ENCODE results near the gene MOCS2. TPM values are rescaled to one million over a fixed set of nuclear protein-coding genes. Genes with fewer than 3 reads are reported as not detected.

Gene MOCS2
- polyA plus RNA-seq, 5 donors: 40.9 to 58.5 (median 49.6) TPM

DNA sequence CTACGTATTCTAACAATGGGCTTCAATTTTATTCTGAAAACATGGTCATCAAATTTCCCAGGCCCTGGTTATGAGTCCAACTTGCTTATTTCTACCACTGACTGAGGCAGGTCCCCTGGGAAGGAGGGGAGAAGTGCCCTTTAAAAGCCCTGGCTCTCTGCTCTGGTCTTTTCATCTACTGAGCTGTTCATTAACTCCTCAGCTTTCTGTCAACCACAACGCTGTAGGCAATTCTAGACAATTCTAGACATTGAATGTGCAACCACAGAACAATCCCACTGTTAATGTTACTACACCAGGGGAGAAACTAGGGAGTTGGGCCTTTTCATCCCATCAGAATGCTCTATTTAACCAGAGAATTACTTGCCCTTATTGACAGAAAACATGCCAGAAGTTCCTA, 10.0 kb downstream of the MOCS2 start:
- DNase-seq: no peak

DNA sequence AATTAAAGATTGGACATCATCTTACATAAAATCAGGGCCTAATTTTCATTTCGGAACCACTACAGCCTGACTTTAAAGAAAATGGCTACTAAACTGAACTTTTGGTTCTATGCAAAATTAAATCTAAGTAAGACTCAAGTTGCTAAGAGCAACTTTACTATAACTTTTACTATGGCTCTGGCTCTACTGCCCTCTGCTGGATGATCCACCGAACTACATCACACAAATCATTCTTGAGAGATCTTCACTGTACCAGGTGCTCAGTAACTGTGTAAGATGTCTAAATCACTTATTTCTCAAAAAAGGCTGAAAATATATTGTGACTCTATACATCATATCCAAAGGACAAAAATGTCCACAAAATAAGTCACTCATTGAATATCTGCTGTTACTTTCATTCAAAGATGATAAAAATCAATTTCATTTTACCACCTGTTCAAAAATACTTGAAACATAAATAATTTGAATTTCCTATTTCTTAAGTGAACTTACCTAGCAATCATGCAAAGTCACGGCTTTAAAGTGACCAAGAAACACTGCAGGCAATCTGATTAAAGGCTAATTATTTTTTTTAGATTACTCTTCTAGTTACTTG, 13.5 kb downstream of the MOCS2 start:
- peak; percentile 18 to 51 for DNase-seq

DNA sequence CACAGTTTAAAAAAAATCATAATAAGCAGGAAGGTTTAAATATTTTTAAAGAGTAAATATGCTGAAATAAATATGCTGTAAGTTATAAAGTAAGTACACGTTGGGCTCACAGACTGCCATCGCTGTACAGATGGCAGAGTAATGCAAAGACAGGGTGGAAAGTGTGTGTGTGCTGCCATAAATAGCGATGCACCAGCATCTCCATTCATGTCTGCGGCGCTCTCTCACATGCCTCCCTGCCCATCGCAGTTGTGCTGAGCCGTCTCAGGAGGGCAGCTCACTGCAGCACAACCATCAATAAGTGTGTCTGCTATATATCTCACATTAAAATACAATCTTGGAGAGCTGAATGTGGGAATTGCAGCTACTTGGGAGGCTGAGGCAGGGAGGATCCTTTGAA, 14.3 kb downstream of the MOCS2 start:
- DNase-seq: no peak

DNA sequence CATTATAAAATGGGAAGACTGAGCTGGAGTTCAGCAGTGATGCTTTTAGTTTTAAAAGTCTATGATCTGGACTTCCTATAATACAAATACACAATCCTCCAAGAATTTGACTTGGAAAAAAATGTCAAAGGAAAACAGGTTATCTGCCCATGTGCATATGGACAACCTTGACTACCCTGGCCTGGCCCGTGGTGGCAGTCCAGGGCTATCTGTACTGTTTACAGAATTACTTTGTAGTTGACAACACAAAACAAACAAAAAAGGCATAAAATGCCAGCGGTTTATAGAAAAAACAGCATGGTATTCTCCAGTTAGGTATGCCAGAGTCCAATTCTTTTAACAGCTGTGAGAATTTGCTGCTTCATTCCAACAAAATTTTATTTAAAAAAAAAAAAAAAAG, 17.3 kb downstream of the MOCS2 start:
- no peak for DNase-seq

DNA sequence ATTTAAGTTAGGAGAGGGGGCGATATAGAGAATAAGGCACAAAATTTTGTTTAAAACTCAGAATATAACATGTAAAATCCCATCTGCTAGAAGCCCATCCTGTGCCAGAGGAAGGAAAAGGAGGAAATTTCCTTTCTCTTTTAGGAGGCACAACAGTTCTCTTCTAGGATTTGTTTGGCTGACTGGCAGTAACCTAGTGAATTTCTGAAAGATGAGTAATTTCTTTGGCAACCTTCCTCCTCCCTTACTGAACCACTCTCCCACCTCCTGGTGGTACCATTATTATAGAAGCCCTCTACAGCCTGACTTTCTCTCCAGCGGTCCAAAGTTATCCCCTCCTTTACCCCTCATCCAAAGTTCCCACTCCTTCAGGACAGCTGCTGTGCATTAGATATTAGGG, 18.3 kb downstream of the MOCS2 start:
- DNase-seq: no peak

DNA sequence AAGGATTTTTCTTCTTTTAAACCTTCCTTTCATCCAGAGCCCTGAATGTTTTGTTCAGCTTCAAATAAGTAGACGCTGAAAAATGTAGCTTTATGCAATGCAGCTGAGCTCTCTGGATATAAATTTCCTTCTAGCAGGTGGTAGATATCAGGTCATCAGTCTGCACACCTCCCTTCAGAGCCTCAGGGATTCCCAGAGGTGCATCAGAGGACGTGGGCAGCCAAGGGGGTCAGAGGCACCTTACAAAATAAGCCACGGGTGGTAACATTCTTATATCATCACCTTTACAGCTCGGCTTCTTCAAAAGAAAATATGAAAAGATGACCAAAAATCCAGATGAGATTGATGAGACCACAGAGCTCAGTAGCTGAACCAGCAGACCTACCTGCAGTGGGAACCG, 19.3 kb downstream of the MOCS2 start:
- no peak for DNase-seq

DNA sequence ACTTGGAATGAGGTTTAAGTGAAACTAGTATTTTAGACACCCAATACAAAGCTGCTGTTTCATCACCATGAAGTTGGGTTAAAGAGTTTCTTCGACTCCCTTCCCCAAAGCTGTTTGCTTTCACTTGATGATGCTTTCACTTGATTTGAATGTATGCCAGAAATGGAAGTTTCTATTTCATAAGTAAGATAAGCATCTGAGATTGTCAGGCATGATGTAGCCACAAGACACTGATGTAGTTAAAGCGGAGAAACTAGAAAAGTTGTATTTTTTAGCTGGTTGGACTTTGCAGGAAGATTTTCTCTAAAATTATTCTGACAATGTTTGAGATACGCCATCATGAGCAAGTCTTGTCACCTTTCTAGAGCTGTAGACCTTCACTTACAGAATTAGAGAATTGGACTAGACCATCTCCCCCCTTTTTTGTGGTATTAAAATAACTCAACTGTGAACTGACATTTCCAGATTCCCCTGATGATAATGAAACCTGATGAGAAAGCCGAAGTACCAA, 20.0 kb downstream of the MOCS2 start:
- no peak for DNase-seq

DNA sequence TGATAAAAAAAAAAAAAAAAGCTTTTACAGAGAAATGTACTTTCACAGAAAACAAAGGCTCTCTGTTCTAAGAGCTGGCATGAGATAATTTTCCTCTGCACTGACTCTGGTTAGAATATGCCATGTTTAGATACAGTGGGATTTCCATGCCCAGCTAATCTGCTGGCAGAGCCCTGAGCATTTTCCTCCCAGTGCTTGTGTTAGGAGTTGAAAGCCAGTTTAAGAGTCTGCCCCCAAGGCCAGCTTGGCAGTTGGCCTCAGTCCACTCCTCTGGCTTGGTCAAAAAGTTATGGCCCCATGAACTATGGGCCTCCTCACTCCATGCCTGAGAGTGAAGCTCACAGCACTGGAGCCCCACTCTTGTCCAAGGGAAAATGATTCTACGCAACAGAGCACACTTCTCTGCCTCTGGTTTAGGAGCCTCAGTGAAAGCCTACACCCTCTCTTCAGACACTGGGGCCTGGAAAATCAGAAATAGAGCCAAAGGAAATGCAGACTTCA, 21.9 kb downstream of the MOCS2 start:
- no peak for DNase-seq

DNA sequence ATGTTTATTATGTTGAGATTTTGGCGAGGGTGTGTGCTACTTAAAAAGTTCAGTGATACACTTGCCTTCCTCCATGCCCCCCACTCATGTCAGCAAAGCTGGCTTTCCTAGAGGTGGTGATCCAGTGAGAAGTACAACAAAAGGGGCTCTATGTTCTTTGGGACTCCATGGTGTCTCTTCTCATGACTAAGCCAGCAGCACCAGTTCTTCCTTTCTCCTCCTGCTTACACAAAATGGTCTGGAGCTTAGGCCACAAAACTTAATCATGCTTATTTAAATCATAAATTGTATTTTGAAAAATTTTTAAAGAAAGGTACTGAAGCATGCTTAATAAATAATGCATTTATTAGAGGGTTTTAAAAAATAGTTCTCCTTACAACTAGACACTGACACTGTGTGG, 22.4 kb downstream of the MOCS2 start:
- DNase-seq: no peak

DNA sequence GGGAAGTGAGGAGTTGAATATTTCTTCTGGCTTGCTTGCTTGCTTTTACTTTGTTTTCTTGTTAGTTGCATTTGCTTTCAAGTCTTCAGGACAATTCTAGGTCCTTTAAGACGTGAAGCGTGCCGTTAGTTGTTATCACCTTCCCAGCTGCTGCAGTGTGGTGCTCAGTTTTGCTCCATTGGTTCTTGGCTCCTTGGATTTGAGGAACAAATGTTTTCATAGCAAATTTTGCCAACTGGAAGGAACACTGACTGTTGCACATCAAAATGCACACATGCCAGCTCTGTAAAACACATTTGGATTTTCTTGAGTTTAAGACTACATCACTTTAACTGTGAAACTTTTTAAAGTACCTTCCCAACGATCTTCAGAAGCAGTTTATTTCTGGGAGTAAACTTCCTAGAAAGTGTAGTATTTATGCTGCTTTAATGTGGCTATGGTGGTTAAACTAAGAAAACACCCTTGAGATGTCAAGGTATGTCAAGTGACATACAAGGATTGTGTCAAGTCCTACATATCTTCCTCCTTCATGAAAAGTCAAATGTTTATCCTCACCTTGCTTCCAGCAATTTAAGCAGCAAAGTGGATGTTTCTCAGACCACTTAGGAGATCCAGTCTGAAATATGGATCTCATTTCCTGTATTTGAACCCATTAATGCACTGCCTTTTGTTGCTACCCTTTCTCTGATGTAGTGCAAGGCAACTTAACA, 24.9 kb downstream of the MOCS2 start:
- peak in 1 of 2 donors; percentile 27 for DNase-seq

DNA sequence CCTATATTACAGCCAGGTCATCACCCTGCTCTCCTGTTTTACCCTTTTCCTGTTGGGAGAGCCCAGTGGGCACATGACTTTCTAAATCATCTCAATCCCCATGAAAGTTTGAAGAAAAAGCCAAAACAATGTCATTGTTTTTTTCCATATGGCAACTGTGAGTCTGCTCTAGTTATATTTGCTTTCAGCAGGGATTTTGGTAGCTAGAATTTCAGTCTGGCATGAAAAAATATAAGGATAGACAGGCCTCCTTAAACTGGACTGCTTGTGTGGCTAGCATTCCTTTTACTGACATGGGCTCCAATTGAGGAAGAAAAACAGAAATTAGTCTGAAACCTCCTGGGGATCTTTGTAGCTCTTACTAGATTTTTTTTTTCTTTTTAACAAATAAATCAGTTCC, 25.6 kb downstream of the MOCS2 start:
- DNase-seq: no peak

DNA sequence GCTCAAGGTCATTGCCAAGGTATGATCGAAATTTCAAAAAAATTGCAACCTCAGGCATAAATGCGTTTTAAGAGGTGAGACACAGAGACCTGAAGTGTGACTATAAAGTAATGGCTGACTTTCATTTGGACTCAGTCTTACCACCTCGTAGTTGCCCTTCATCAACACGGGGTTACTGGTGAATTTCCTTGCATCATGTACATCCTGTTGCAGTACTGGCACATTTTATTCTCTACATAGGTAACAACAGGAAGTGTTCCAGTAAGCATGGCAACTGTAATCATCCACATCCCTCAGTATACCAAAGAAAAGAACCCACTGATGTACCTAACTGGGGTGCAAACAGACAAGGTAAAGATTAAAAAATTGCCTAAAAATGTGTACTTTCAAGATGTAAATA, 29.3 kb downstream of the MOCS2 start:
- DNase-seq: no peak

DNA sequence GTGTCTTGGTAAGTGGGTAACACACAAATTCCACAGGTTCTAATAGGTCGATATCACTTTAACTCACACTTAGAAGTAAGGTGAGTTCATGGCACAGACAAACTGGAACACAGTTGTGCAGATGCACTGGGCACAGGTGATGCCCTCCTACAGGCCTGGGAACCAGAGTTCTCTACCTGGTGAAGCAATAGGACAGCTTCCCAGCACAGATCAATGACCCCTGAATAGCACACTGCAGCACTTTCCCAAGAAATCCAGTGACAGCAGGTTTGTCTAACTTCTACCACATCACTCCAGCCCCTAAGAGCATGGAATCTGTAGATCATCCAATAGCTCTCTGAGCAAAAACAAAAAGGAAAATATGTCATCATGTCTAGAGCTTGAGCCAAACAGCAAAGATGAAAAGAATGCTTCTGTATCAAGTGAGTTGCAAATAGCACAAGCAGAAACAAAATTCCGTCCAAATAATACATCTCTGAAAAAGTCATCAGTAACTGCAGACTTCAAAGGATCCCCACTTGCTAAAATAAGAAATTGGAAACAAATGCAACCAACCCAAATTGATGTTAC, 33.5 kb downstream of the MOCS2 start:
- no peak for DNase-seq

DNA sequence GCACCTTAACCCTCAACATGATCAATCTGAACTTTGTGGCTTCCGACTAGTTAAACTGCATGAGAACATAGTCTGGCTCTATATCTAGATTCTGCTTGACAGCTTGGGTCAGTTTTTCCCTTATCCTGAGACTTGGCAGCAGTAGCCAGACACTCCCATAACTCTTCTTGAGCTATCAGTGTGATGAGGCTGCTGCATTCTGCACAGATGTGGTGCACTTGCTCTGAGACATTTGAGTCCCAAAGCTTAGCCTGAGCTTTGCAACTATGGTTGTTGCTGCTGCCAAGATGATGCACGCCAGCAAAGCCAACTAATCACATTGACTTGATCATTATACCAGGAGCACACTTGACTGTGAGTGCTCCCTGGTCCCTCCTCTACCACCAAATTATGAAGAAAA, 36.2 kb downstream of the MOCS2 start:
- no peak for DNase-seq

DNA sequence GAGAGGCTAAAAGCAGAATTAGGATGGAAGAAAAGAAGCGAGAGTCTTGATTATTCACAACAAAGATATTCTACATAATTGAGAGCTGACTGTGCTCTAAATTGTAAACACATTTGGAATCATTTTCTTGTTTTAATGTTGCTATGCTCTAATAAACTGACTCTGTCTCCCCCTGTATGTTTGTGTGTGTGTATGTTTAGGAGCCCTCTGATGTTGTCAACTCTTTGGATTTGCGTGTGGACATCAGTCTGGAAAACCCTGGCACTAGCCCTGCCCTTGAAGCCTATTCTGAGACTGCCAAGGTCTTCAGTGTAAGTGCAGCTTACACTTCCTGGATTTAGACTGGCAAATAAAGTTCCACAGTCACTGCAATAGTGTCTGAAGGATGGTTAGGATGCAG, 37.8 kb downstream of the MOCS2 start:
- DNase-seq: no peak

DNA sequence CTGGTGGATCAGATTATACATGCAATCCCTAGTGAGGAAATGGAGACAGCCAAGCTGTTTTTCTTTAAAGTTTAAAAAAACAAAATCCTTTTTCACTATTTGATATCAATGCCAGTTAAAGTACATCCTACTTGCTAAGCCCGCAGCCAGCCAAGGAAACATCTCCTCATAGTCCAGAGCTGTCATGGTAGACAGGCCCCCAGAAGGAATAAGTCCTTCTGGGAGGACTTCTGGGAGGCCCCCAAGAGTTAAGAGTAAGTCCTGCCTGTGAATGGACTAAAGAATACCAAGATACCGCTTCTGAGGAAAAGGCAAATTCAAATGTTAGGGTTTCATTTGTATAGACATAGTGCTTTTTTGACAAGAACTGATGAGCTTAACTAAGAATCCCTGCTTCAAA, 38.3 kb downstream of the MOCS2 start:
- DNase-seq: no peak

DNA sequence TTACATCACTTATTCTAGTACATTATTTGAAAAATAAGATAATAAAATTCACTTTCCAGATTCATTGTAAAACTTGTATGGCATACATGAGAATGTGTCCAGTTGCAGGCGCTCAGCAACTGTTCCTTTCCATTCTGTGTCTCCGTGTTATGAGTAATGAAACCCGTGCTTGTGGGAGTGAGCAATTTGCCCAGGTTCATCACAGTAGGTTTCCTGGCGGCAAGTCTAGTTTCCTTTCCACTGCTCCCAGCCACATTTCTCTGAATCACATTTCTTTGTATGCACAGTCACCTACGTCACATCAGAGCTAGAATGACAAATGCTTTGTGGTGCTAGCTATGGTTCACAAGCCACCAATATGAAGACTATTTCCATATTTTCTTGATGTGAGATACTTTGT, 39.9 kb downstream of the MOCS2 start:
- DNase-seq: no peak

DNA sequence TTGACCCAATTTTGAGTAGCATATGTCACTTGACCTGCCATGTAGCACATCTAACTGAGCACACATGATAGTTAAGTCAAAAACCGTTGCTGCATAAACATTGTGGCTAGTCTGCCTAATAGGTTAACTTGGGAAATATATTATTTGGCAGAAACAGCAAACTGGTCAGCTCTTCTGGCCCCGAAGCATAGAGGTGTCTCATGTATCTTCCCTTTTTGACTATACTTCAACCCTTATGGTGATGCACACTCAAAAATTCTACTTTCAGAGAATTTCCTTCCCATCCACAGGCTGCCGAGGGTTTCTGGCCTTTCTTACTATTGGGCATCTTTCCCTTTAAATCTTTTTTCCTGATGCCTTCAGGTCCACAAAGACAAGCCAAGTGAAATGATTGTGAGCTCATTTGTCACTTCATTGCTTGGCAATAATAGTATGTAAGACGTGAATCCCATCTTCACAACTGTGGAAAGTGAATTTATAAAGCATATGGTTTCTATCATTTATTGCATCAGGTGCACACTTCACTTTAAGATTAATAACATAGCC, 41.2 kb downstream of the MOCS2 start:
- no peak for DNase-seq

DNA sequence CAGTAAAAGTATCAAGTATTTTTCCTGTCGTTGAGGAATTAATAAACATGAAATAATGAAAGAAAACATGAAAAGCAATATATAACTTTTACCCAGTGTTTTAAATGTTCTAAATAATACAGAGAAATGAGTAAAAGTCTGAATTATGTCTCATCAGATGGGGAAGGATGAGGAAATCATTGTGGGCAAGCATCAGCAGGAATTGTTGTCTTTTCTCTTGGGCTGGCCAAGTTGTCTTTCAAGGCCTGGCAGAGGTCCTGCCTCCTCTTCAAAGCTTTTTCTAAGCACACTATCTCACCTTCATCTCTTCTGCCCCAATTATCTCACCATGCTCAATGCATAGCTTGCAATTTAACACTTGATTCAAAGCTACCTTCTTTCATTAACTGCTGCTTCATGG, 41.9 kb downstream of the MOCS2 start:
- no peak for DNase-seq

DNA sequence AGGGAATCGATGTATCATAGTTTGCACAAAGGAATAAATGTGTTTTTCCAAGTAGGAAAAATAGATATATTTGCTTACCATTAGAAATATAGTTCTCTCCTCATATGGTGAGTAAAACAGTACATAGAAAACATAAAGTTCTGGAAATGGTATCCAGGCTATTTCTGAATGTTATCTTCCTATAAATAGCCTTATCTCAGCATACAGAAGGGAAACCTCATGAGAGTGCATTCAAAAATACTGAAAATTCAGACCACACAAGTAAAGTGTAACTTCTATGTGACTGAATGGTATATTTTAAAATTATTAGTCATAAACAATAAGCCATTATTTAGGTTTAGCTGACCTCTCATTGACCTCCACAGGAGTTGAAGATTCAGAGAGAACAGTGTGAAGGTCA, 43.5 kb downstream of the MOCS2 start:
- DNase-seq: no peak

DNA sequence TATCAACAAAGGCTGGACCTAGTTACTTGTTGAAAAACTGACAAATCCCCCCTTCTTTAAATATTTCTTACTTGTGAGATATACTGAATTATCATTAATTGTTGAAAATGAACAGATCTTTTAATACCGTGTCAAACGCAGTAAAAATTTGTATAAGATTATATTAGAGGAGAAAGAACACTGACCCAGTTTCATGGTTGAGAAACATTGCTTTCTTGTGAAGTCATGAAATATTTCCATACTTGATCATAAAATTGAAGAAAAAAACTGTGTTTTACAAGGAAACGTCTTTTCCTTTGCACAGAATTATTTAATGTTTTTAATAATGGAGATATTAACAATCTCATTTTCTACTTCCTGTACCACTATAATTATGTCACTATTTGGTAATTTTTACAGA, 45.8 kb downstream of the MOCS2 start:
- DNase-seq: no peak

DNA sequence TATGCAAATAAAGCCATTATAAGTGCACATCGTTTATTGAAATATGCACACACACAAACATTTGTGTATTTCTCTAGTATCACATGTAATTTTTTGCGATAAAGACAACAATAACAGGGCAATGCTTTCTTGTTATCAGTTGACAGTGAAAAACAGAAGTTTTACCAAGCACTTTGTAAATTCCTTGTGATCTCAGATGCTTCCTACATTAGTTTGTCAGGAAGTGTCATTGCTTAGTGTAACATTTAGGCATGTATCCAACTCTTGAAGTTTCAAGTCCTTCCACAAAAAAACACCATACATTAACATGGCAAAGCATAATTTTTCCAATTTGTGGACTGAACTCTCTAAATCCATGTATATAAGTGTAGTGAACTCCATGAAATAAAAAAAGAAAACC, 46.4 kb downstream of the MOCS2 start:
- DNase-seq: no peak

DNA sequence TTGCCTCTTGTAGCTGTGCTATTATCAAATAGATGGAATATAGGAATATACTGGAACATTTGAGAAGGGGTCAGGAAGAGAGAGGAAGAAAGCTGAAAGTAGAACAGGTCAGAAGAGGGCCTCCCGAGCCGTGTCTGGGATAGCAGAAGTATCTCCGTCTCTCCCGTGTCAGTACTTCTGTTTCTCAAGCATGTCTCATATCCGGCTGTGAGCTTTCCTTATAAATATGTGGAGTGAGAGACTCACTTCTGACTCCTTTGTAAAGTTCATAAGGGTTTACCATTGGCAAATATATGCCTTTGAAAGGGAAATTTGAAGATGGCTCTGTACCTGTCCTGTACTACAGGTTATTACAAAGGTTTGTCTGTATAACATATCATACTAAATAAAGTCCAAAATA, 50.3 kb downstream of the MOCS2 start:
- DNase-seq: no peak

Measured in right lung (tissue), 5 donors.